GM12892 (cell line): ENCODE data around the gene TTC39A.

Source experiments
- POLR2A ChIP-seq: IDR thresholded peaks from 2 replicates; pipeline ENCODE4 v1.6.1; 2011; ENCODE audit warnings: low read depth, low read length, control low read depth
- TAF1 ChIP-seq: IDR thresholded peaks from 2 replicates; pipeline ENCODE4 v1.6.1; 2011; ENCODE audit warnings: low read depth, mild to moderate bottlenecking, control low read depth, low read length, borderline replicate concordance

DNA sequence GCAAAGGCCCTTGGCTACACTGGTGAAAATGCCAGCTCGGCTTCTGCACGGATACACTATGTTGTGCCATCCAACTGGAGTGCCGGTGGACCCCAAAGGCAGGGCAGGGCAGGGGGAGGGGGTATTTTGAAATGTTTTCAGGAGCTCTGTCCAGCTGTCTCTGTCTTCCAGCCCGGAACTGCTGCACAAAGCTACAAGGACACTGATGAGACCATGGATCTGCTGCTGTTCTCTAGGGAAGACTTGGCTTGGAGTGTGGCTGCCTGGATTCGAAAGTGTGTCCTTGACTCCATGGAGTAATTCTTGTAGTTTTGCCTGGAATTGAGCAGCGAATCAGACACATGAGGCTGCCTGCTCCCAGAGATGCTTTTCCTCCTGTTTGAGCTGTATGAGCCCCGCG, 42.4 kb downstream of the TTC39A start:
- no peak for TF ChIP-seq TAF1
- TF ChIP-seq POLR2A, result no peak
